Pancreas (tissue), 10 donors: ENCODE results near the gene AHRR. TPM values are rescaled to one million over a fixed set of nuclear protein-coding genes. Genes with fewer than 3 reads are reported as not detected.

ENCODE experiments used
- ATAC-seq, 4 donors: fragments of 200-7000 bp; cut with Tn5 transposase; one replicate each; pipeline versions ENCODE4 v1.8.0 to v1.9.1; 2020; ENCODE audit warnings: mild to moderate bottlenecking in 4 of 4, moderate library complexity in 4 of 4
- DNase-seq, 6 donors: peaks; one replicate each; pipeline ENCODE4 v3.0.0-alpha.2; 2020
- FAIRE-seq: peaks from 2 replicates; lab custom pipeline; 2012; peaks lifted over from hg19 to GRCh38; lab: Jason Lieb, UNC
- H3K27ac ChIP-seq, 4 donors: fragments of 200-600 bp; sonication (generic); 1 replicate in 3 of 4; 2 replicates in 1 of 4; pipeline versions ENCODE4 v1.5.0 to v1.8.0; 2020
- H3K27me3 ChIP-seq, 4 donors: fragments of 200-600 bp; one replicate each; pipeline ENCODE4 v1.8.0; 2021
- H3K36me3 ChIP-seq, 3 donors: fragments of 200-600 bp; sonication (generic) in 1 of 3; one replicate each; pipeline versions ENCODE4 v1.5.0 to v1.8.0; 2020 to 2021
- H3K4me1 ChIP-seq, 3 donors: fragments of 200-600 bp; one replicate each; pipeline ENCODE4 v1.8.0; 2021
- H3K4me3 ChIP-seq, 4 donors: fragments of 200-600 bp; sonication (generic) in 2 of 4; one replicate each; pipeline versions ENCODE4 v1.5.0 to v1.8.0; 2020 to 2021
- H3K9me3 ChIP-seq, 4 donors: fragments of 200-600 bp; one replicate each; pipeline ENCODE4 v1.8.0; 2021
- CTCF ChIP-seq, 4 donors: fragments of 200-600 bp; sonication (generic) in 3 of 4; IDR thresholded peaks; one replicate each; pipeline versions ENCODE4 v1.5.0 to v1.8.0; 2021; ENCODE audit warnings: antibody characterized with exemption in 4 of 4
- WGBS, 2 donors: extraction: QIAGEN DNeasy Blood & Tissue Kit; methylation state at CpG; one replicate each; pipeline ENCODE4 v1.1.7; 2013; 5-methylcytosine and 5-hydroxymethylcytosine counted together
- intact Hi-C, 3 donors: fragments of 100-400 bp; cut with DNase I; formaldehyde crosslinking; loops; one replicate each; pipeline versions ENCODE4 v1.11.1 to v1.14.2; 2022
- polyA plus RNA-seq, 2 donors: library from polyadenylated mRNA; stranded (reverse); fragments of 200-250 nt; gene quantifications; one replicate each; pipeline ENCODE4 v1.2.3, GENCODE V29; 2013
- total RNA-seq, 6 donors: library from RNA; stranded (reverse); fragmentation: NEBNext Ultra II Directional in 4 of 6; extraction: Animal tissue kit (Norgen Biotek cat#: 25700) in 4 of 6; gene quantifications; one replicate each; pipeline versions ENCODE4 v1.2.1 to v1.2.4, GENCODE V29; 2021 to 2023
- donor health status: healthy with polysubstance abuse.
- donor health status: DM: no; HTN: no; CAD: no; lungs with moderate emphysema.
- donor health status: DM: no; HTN: no; CAD: no.
- donor health status: control.
- donor health status: control.
- donor health status: Bipolar disorder and iron deficiency.
- donor health status: DM: yes; HTN: yes; CAD: no.
- donor health status: DM: no; HTN: no; CAD: no.
- donor health status: DM: no; HTN: no; CAD: no.
- donor health status: DM: yes; HTN: yes; CAD: no.

The AHRR gene
- total and polyA plus RNA-seq, 8 donors: 0.34 to 1.7 (median 0.69) TPM

DNA sequence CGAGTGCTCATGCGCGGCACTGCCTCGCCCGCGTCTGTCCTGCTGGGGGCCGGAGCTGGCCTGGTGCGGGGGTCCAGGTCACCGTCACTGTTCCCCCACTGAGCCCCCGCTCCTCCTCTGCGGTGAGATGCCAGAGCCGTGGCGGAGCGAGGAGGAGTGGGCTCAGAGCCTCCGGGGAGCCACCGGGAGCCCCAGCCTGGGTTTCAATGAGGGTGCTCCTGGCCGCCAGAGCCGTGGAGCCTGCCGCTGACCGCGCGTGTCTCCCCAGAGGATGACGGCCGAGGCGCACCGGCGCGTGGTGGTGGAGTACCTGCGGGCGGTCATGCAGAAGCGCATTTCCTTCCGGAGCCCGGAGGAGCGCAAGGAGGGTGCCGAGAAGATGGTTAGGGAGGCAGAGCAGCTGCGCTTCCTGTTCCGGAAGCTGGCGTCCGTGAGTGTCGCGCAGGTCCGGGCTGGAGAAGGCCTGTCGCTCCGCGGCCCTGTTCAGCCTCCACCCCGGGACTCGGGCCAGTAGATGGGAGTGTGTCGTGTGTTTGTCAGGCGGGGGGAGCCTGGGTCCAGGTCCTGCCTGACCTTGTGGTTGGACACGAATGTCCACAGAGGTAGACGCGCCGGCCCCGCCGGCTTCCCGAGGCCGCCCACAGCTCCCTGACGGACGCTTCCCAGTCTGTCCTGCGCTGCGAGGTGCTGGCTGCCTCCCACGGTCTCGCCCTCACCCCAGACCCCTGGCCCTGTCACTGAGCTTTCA, 143.5 kb downstream of the AHRR start:
- DNase-seq: peak in 5 of 6 donors; percentile 2 to 75 (median 26)
- no peak for TF ChIP-seq CTCF (IDR thresholded peaks at IDR 0.05)
- Histone ChIP-seq H3K4me3 (no peak overlapping the region), H3K27me3 (no peaks in the 10 kb centered on the region), H3K36me3 (peaks cover 0 to 30% (median 0%) of the 10 kb centered on the region in 3 donors), H3K4me1 (no peaks in the 10 kb centered on the region), H3K9me3 (no peaks in the 10 kb centered on the region), H3K27ac (no peak overlapping the region)
- intact Hi-C loops: no loop called here
- no peak for ATAC-seq
- FAIRE-seq: no peak
- WGBS, 2 donors: 93 to 95% methylated on average over 59 to 63 of the region's 63 CpGs

- DNase-seq (peak in 4 of 6 donors; percentile 1 to 55 (median 34)), FAIRE-seq (no peak), ATAC-seq (no peak)
- H3K9me3 ChIP-seq: no peaks in the 10 kb centered on the region
- WGBS, 2 donors: 86 to 92% methylated on average over 28 to 29 of the region's 29 CpGs
- peaks cover 0 to 30% (median 0%) of the 10 kb centered on the region in 3 donors for H3K36me3 ChIP-seq
- no peak overlapping the region for H3K27ac ChIP-seq
- no peak for TF ChIP-seq CTCF (IDR thresholded peaks at IDR 0.05)
- no peak overlapping the region for H3K4me3 ChIP-seq
- intact Hi-C loops: no loop called here
- no peaks in the 10 kb centered on the region for H3K27me3 ChIP-seq
- H3K4me1 ChIP-seq: no peaks in the 10 kb centered on the region
Observed at GRCh38 chr5:465591-466403, 144.3 kb downstream of the AHRR start.

- no peaks in the 10 kb centered on the region for H3K27me3 ChIP-seq
- intact Hi-C loops: no loop called here
- H3K4me1 ChIP-seq: peaks cover 0 to 3% (median 0%) of the 10 kb centered on the region in 3 donors
- FAIRE-seq (no peak), DNase-seq (peak in 4 of 6 donors; percentile 1 to 63 (median 33)), ATAC-seq (no peak)
- no peak overlapping the region for H3K27ac ChIP-seq
- TF ChIP-seq CTCF (IDR thresholded peaks at IDR 0.05): no peak
- peaks cover 0 to 28% (median 0%) of the 10 kb centered on the region in 3 donors for H3K36me3 ChIP-seq
- H3K9me3 ChIP-seq: no peaks in the 10 kb centered on the region
- H3K4me3 ChIP-seq: no peak overlapping the region
- 91 to 96% methylated on average over 29 to 30 of the region's 30 CpGs for WGBS, 2 donors
Observed at GRCh38 chr5:466661-467310, 145.3 kb downstream of the AHRR start.

- peak in 2 of 6 donors; percentile 9 to 30 for DNase-seq
- Histone ChIP-seq H3K36me3 (peaks cover 0 to 12% (median 0%) of the 10 kb centered on the region in 3 donors), H3K4me1 (peaks cover 0 to 7% (median 0%) of the 10 kb centered on the region in 3 donors), H3K27ac (no peak overlapping the region), H3K9me3 (no peaks in the 10 kb centered on the region), H3K27me3 (no peaks in the 10 kb centered on the region), H3K4me3 (no peak overlapping the region)
- TF ChIP-seq CTCF (IDR thresholded peaks at IDR 0.05): no peak
- no peak for ATAC-seq
- 89 to 92% methylated on average over 5 of the region's 6 CpGs for WGBS, 2 donors
- no peak for FAIRE-seq
- intact Hi-C loops: no loop called here
Observed at GRCh38 chr5:468401-468800, 146.9 kb downstream of the AHRR start.
